ENCODE data around the gene EXOC3L2.
A peak's percentile ranks its signal among the peaks of the same experiment; 100 is the strongest.

Gene EXOC3L2

GRCh38 chr19:45180936-45181335 lies 64.3 kb downstream of the EXOC3L2 start:
- DNase-seq: no peak

GRCh38 chr19:45179892-45180370 lies 65.3 kb downstream of the EXOC3L2 start:
- DNase-seq: no peak

GRCh38 chr19:45179072-45179891 lies 65.9 kb downstream of the EXOC3L2 start:
- peak in 10 of 51 donors; percentile 10 to 44 (median 24) for DNase-seq

- DNase-seq: peak; percentile 87 to 100 (median 100)
These were observed 66.7 kb downstream of the EXOC3L2 start, which contains the start of gene BLOC1S3 for GRCh38 chr19:45178262-45179071. Gene BLOC1S3, plus strand, starts transcription at chr19:45178784. Its CDS starts 513 bp downstream, at chr19:45179297.

- no peak for DNase-seq
These were observed 67.4 kb downstream of the EXOC3L2 start, which contains the start of gene TRAPPC6A for GRCh38 chr19:45177817-45178261. Gene TRAPPC6A, minus strand, starts transcription at chr19:45178237. Its CDS starts 19 bp downstream, at chr19:45178218.

- DNase-seq: peak in 1 of 51 donors; percentile 21
These were observed 69.5 kb downstream of the EXOC3L2 start for GRCh38 chr19:45175515-45176345.

GRCh38 chr19:45173816-45174215 lies 71.4 kb downstream of the EXOC3L2 start:
- DNase-seq: no peak

GRCh38 chr19:45172611-45173208 lies 72.5 kb downstream of the EXOC3L2 start:
- DNase-seq: no peak

GRCh38 chr19:45172173-45172572 lies 73.0 kb downstream of the EXOC3L2 start:
- DNase-seq: no peak

GRCh38 chr19:45171211-45171623 lies 74.0 kb downstream of the EXOC3L2 start:
- no peak for DNase-seq

GRCh38 chr19:45170146-45171106 lies 74.8 kb downstream of the EXOC3L2 start:
- no peak for DNase-seq

GRCh38 chr19:45169602-45170001 lies 75.6 kb downstream of the EXOC3L2 start:
- DNase-seq: no peak

- DNase-seq: no peak
These were observed 76.3 kb downstream of the EXOC3L2 start for GRCh38 chr19:45168767-45169351.

GRCh38 chr19:45166723-45167252 lies 78.4 kb downstream of the EXOC3L2 start:
- no peak for DNase-seq

- peak in 2 of 51 donors; percentile 9 to 27 for DNase-seq
These were observed 80.5 kb downstream of the EXOC3L2 start for GRCh38 chr19:45164577-45165335.

GRCh38 chr19:45163751-45164460 lies 81.3 kb downstream of the EXOC3L2 start:
- no peak for DNase-seq

- no peak for DNase-seq
These were observed 82.1 kb downstream of the EXOC3L2 start for GRCh38 chr19:45163156-45163555.

All from hypothalamus (tissue), 51 donors.